Endothelial cell of umbilical vein (primary cell): ENCODE data around the gene PITPNM1. TPM values are rescaled to one million over a fixed set of nuclear protein-coding genes. Genes with fewer than 3 reads are reported as not detected.

ENCODE experiments used
- BruUV-seq: library from RNA; stranded (reverse); fragments of 400-500 nt; replicated peaks from 2 replicates; lab custom pipeline; 2021; lab: Mats Ljungman, UMichigan
- CTCF ChIA-PET: fragments of 300-600, 350-600 bp; sonication (Branson Sonifier 250); formaldehyde crosslinking; loops from one replicate; lab custom pipeline; 2021; ENCODE audit warnings: antibody characterized with exemption, inconsistent platforms; lab: Charles Lee
- POLR2A ChIA-PET: fragments of 300-600, 350-600 bp; sonication (Branson Sonifier 250); formaldehyde crosslinking; loops from one replicate; lab custom pipeline; 2021; ENCODE audit warnings: antibody characterized with exemption, inconsistent platforms; lab: Charles Lee
- DNase-seq: peaks from one replicate; pipeline ENCODE4 v3.0.0-alpha.2; 2011; ENCODE audit warnings: low read depth, low spot score
- FAIRE-seq: peaks from 2 replicates; lab custom pipeline; 2011; peaks lifted over from hg19 to GRCh38; lab: Jason Lieb, UNC
- H2AFZ ChIP-seq: 2 replicates; pipeline ENCODE4 v1.6.0; 2012; ENCODE audit warnings: low read depth, low read length, control low read depth, inconsistent platforms
- H3K27ac ChIP-seq: 2 replicates; pipeline ENCODE4 v1.5.1; 2011; ENCODE audit warnings: low read depth, mild to moderate bottlenecking, control low read depth, low read length, moderate library complexity; ENCODE audit not compliant: insufficient read depth
- H3K27me3 ChIP-seq, 2 experiments: 2 replicates each; pipeline versions ENCODE4 v1.6.0 to v1.6.1; 2011; ENCODE audit warnings: low read length in 2 of 2, mixed read lengths in 1 of 2; ENCODE audit not compliant: control insufficient read depth in 2 of 2, insufficient read depth in 2 of 2
- H3K36me3 ChIP-seq, 2 experiments: 2 replicates in 1 of 2; 3 replicates in 1 of 2; pipeline ENCODE4 v1.5.1; 2011; ENCODE audit warnings: low read length in 2 of 2, mild to moderate bottlenecking in 1 of 2, moderate library complexity in 1 of 2; ENCODE audit not compliant: control insufficient read depth in 2 of 2, insufficient read depth in 2 of 2; ENCODE audit errors: extremely low read depth in 1 of 2
- H3K4me1 ChIP-seq: 3 replicates; pipeline ENCODE4 v1.5.1; 2011; ENCODE audit warnings: mild to moderate bottlenecking, low read length; ENCODE audit not compliant: control insufficient read depth, insufficient read depth; ENCODE audit errors: extremely low read depth
- H3K4me2 ChIP-seq: 2 replicates; pipeline ENCODE4 v1.6.1; 2011; ENCODE audit warnings: low read length, control low read depth, mixed read lengths; ENCODE audit not compliant: insufficient read depth
- H3K4me3 ChIP-seq, 3 experiments: fragments of 200-600 bp in 1 of 3; sonication (generic), shearing (Covaris generic) in 1 of 3; replicated peaks in 1 of 3; 2 replicates each; pipeline ENCODE4 v1.5.1; 2011 to 2016; ENCODE audit warnings: control low read depth in 3 of 3, low read length in 3 of 3, mild to moderate bottlenecking in 2 of 3, inconsistent platforms in 1 of 3, low read depth in 1 of 3, moderate library complexity in 1 of 3; ENCODE audit not compliant: insufficient read depth in 1 of 3
- H3K79me2 ChIP-seq: 2 replicates; pipeline ENCODE4 v1.6.0; 2012; ENCODE audit warnings: low read length, inconsistent platforms; ENCODE audit not compliant: control insufficient read depth, insufficient read depth
- H3K9ac ChIP-seq: replicated peaks from 2 replicates; pipeline ENCODE3; 2011; ENCODE audit warnings: low read length, control low read depth; ENCODE audit not compliant: insufficient read depth; ENCODE audit errors: extremely low read depth
- H3K9me1 ChIP-seq: replicated peaks from 3 replicates; pipeline ENCODE4 v1.6.0; 2011; ENCODE audit warnings: mild to moderate bottlenecking, low read length; ENCODE audit not compliant: control insufficient read depth, insufficient read depth; ENCODE audit errors: extremely low read depth
- H3K9me3 ChIP-seq: replicated peaks from 2 replicates; pipeline ENCODE4 v1.5.1; 2012; ENCODE audit warnings: low read length, inconsistent platforms; ENCODE audit not compliant: control insufficient read depth, insufficient read depth
- H4K20me1 ChIP-seq: replicated peaks from 2 replicates; pipeline ENCODE3; 2011; ENCODE audit warnings: mild to moderate bottlenecking, low read length; ENCODE audit not compliant: control insufficient read depth, insufficient read depth; ENCODE audit errors: extremely low read depth
- CTCF ChIP-seq, 2 donors: IDR thresholded peaks; 1 replicate in 1 of 2; 2 replicates in 1 of 2; pipeline ENCODE4 v1.5.1; 2011; ENCODE audit warnings: low read length in 2 of 2, mild to moderate bottlenecking in 2 of 2, moderate library complexity in 2 of 2, control low read depth in 1 of 2, inconsistent platforms in 1 of 2, low read depth in 1 of 2; ENCODE audit not compliant: insufficient read depth in 1 of 2; ENCODE audit errors: extremely low read depth in 1 of 2
- EZH2 ChIP-seq: IDR thresholded peaks from 2 replicates; pipeline ENCODE4 v1.6.1; 2012; ENCODE audit warnings: borderline replicate concordance, low read depth, mild to moderate bottlenecking, moderate library complexity, low read length, inconsistent platforms; ENCODE audit not compliant: severe bottlenecking
- GATA2 ChIP-seq: IDR thresholded peaks from 2 replicates; pipeline ENCODE4 v1.7.0; 2011; ENCODE audit warnings: low read depth, mild to moderate bottlenecking, moderate library complexity, mixed read lengths, low read length; ENCODE audit not compliant: insufficient read length, insufficient read depth
- dilution Hi-C: fragments of 300-500 bp; cut with MboI; formaldehyde crosslinking; loops from one replicate; pipeline ENCODE4 v1.15.0; 2019; ENCODE audit warnings: low sequenced_read_pairs; ENCODE audit not compliant: extremely low pct_ligation_motif_present
- intact Hi-C: fragments of 100-400 bp; cut with micrococcal nuclease; formaldehyde crosslinking; loops from one replicate; pipeline ENCODE4 v1.10.0; 2022
- polyA plus RNA-seq, 4 experiments: library from polyadenylated mRNA; depleted of rRNA in 3 of 4; stranded (reverse) in 3 of 4; unstranded in 1 of 4; fragments of >200 nt; gene quantifications; 2 replicates each; pipeline versions ENCODE4 v1.2.1 to v1.2.3, GENCODE V29; 2011 to 2012; ENCODE audit warnings: missing spikeins in 1 of 4
- total RNA-seq: library from RNA; stranded (reverse); gene quantifications from 2 replicates; pipeline ENCODE4 v1.2.3, GENCODE V29; 2021

The PITPNM1 gene
- total and polyA plus RNA-seq, 2 donors (not counting 3 experiments of a cell fraction or from before 2014, with no cell fraction given): 16.5 to 26.4 TPM

GRCh38 chr11:67453816-67454732, 51.1 kb downstream of the PITPNM1 start:
- H3K9me3 ChIP-seq: no peaks in the 10 kb centered on the region
- H3K9ac ChIP-seq: no peak overlapping the region
- H3K4me1 ChIP-seq: peaks cover 7% of the 10 kb centered on the region
- H2AFZ ChIP-seq: no peak overlapping the region
- no peak overlapping the region for H3K27ac ChIP-seq
- DNase-seq: no peak
- no peak overlapping the region for H3K4me2 ChIP-seq
- dilution Hi-C loops (no loop called here), intact Hi-C loops (no loop called here)
- no peaks in the 10 kb centered on the region for H3K79me2 ChIP-seq
- BruUV-seq: no TSS peak
- no peaks in the 10 kb centered on the region for H3K27me3 ChIP-seq
- H3K4me3 ChIP-seq: no peak overlapping the region
- H3K36me3 ChIP-seq: no peaks in the 10 kb centered on the region
- no peaks in the 10 kb centered on the region for H3K9me1 ChIP-seq
- no peak for FAIRE-seq
- ChIA-PET POLR2A (no interaction called here), CTCF (interaction anchor here (1.0 kb wide), 1 partner anchor 22 kb away, joined by 3 read pairs; no protein-coding TSS in a partner anchor)
- TF ChIP-seq GATA2: no peak
- H4K20me1 ChIP-seq: no peaks in the 10 kb centered on the region

GRCh38 chr11:67452141-67452952, 52.8 kb downstream of the PITPNM1 start, which contains the start of gene GPR152:
GPR152 (minus strand) TSS chr11:67452729; CDS start chr11:67452724, 5 bp downstream.
- H3K36me3 ChIP-seq: no peaks in the 10 kb centered on the region
- intact Hi-C loops (loop anchor here (1.0 kb wide), 1 partner anchor 56 kb away; the partner anchor contains the start of gene CDK2AP2), dilution Hi-C loops (no loop called here)
- H3K4me3 ChIP-seq: peak within 1 kb of the TSS in 2 of 3 experiments; percentile 26 to 32
- CTCF ChIA-PET: interaction anchor here (0.7 to 1.4 kb wide), 9 partner anchors 9 to 61 kb away, joined by 3 to 10 read pairs (median 4); partner anchors contain the start of genes AIP, CORO1B, PPP1CA and RAD9A
- H3K9me3 ChIP-seq: no peaks in the 10 kb centered on the region
- TF ChIP-seq CTCF (IDR thresholded peaks at IDR 0.05; ENCODE audit: extremely low read depth in 1 of 2, insufficient read depth in 1 of 2, low read depth in 1 of 2, low read length in 2 of 2) (peak; percentile 17 to 47), EZH2 (no peak)
- H3K27me3 ChIP-seq: no peaks in the 10 kb centered on the region
- no peak within 1 kb of the TSS for H3K9ac ChIP-seq
- H2AFZ ChIP-seq: peak within 1 kb of the TSS; percentile 97
- no TSS peak for BruUV-seq
- DNase-seq (peak; percentile 32), FAIRE-seq (peak; percentile 85)
- H3K4me2 ChIP-seq: peak within 1 kb of the TSS; percentile 64
- no peaks in the 10 kb centered on the region for H4K20me1 ChIP-seq
- no peaks in the 10 kb centered on the region for H3K79me2 ChIP-seq
- H3K27ac ChIP-seq: no peak within 1 kb of the TSS
- H3K9me1 ChIP-seq: no peaks in the 10 kb centered on the region
- POLR2A ChIA-PET: interaction anchor here (1.5 kb wide), 1 partner anchor 8 kb away, joined by 4 read pairs; no protein-coding TSS in a partner anchor
- peaks cover 7% of the 10 kb centered on the region for H3K4me1 ChIP-seq
